IMR-90 (cell line): ENCODE data around the gene UBE2K. TPM values are rescaled to one million over a fixed set of nuclear protein-coding genes. Genes with fewer than 3 reads are reported as not detected.

Source experiments
- ATAC-seq: fragments of 200-7000 bp; cut with Tn5 transposase; 2 replicates; pipeline ENCODE4 v1.9.1; 2020; ENCODE audit warnings: low read depth, mild to moderate bottlenecking, moderate library complexity
- BruUV-seq: library from RNA; stranded (reverse); fragments of 400-500 nt; replicated peaks from 2 replicates; lab custom pipeline; 2021; lab: Mats Ljungman, UMichigan
- CTCF ChIA-PET: fragments of 300-600 bp; formaldehyde crosslinking; extraction: SDS; loops from one replicate; lab custom pipeline; 2021; ENCODE audit warnings: antibody characterized with exemption; lab: Yijun Ruan, JAX
- POLR2A ChIA-PET: fragments of 300-600 bp; sonication (Branson Sonifier 250); formaldehyde crosslinking; loops from one replicate; lab custom pipeline; 2022; ENCODE audit warnings: antibody characterized with exemption; ENCODE audit not compliant: unreplicated experiment; lab: Charles Lee
- DNase-seq: peaks from one replicate; pipeline ENCODE4 v3.0.0; 2013
- H2AFZ ChIP-seq: replicated peaks from 2 replicates; pipeline ENCODE3; 2013; ENCODE audit warnings: low read length, mild to moderate bottlenecking; ENCODE audit not compliant: poor library complexity
- H2AK5ac ChIP-seq: 2 replicates; pipeline ENCODE4 v1.6.1; 2013; ENCODE audit warnings: low read depth, low read length, inconsistent platforms
- H2AK9ac ChIP-seq: replicated peaks from 2 replicates; pipeline ENCODE3; 2013; ENCODE audit warnings: mild to moderate bottlenecking, low read depth, low read length, moderate library complexity; ENCODE audit not compliant: poor library complexity
- H2BK120ac ChIP-seq: 2 replicates; pipeline ENCODE4 v1.6.1; 2013; ENCODE audit warnings: low read depth, low read length, inconsistent platforms
- H2BK15ac ChIP-seq: 3 replicates; pipeline ENCODE4 v1.6.1; 2013; ENCODE audit warnings: low read depth, low read length, inconsistent platforms
- H2BK20ac ChIP-seq: 2 replicates; pipeline ENCODE4 v1.6.1; 2013; ENCODE audit warnings: low read depth, mild to moderate bottlenecking, inconsistent platforms, low read length, moderate library complexity
- H2BK5ac ChIP-seq: 2 replicates; pipeline ENCODE4 v1.6.1; 2013; ENCODE audit warnings: mild to moderate bottlenecking, low read depth, low read length, inconsistent platforms; ENCODE audit not compliant: poor library complexity, severe bottlenecking
- H3K14ac ChIP-seq: replicated peaks from 2 replicates; pipeline ENCODE4 v1.6.1; 2013; ENCODE audit warnings: low read depth, low read length, inconsistent platforms
- H3K18ac ChIP-seq: 2 replicates; pipeline ENCODE4 v1.6.1; 2013; ENCODE audit warnings: low read depth, low read length, control low read depth
- H3K23ac ChIP-seq: 2 replicates; pipeline ENCODE4 v1.6.1; 2013; ENCODE audit warnings: low read depth, low read length, inconsistent platforms
- H3K27ac ChIP-seq: 2 replicates; pipeline ENCODE4 v1.5.1; 2013; ENCODE audit warnings: mild to moderate bottlenecking, control low read depth, low read length; ENCODE audit not compliant: insufficient read depth
- H3K27me3 ChIP-seq: 2 replicates; pipeline ENCODE4 v1.6.1; 2013; ENCODE audit warnings: low read length; ENCODE audit not compliant: control insufficient read depth, insufficient read depth
- H3K36me3 ChIP-seq: 2 replicates; pipeline ENCODE4 v1.6.1; 2013; ENCODE audit warnings: low read length, mixed read lengths; ENCODE audit not compliant: control insufficient read depth, insufficient read depth
- H3K4ac ChIP-seq: 2 replicates; pipeline ENCODE4 v1.6.1; 2013; ENCODE audit warnings: low read depth, low read length, inconsistent platforms
- H3K4me1 ChIP-seq: 2 replicates; pipeline ENCODE4 v1.6.1; 2013; ENCODE audit warnings: low read length, mixed read lengths; ENCODE audit not compliant: control insufficient read depth, insufficient read depth
- H3K4me2 ChIP-seq: 2 replicates; pipeline ENCODE4 v1.6.1; 2013; ENCODE audit warnings: low read depth, mild to moderate bottlenecking, control low read depth, low read length, moderate library complexity
- H3K4me3 ChIP-seq: 2 replicates; pipeline ENCODE4 v1.5.1; 2013; ENCODE audit warnings: low read depth, mild to moderate bottlenecking, control low read depth, low read length, moderate library complexity; ENCODE audit not compliant: insufficient read depth
- H3K56ac ChIP-seq: 2 replicates; pipeline ENCODE4 v1.6.1; 2013; ENCODE audit warnings: low read length, inconsistent platforms; ENCODE audit not compliant: insufficient read depth; ENCODE audit errors: extremely low read depth
- H3K79me1 ChIP-seq, 2 experiments: 2 replicates each; pipeline ENCODE4 v1.6.1; 2013; ENCODE audit warnings: low read length in 2 of 2, inconsistent platforms in 1 of 2, low read depth in 1 of 2
- H3K9ac ChIP-seq: 2 replicates; pipeline ENCODE4 v1.6.1; 2013; ENCODE audit warnings: low read depth, low read length, control low read depth
- H3K9me1 ChIP-seq: 2 replicates; pipeline ENCODE4 v1.6.1; 2013; ENCODE audit warnings: low read length, inconsistent platforms; ENCODE audit not compliant: insufficient read depth
- H3K9me3 ChIP-seq: 2 replicates; pipeline ENCODE4 v1.6.1; 2013; ENCODE audit warnings: low read length; ENCODE audit not compliant: control insufficient read depth, insufficient read depth
- H4K20me1 ChIP-seq: 2 replicates; pipeline ENCODE4 v1.6.1; 2013; ENCODE audit warnings: low read length, inconsistent platforms; ENCODE audit not compliant: insufficient read depth
- H4K5ac ChIP-seq: 2 replicates; pipeline ENCODE4 v1.6.1; 2013; ENCODE audit warnings: mild to moderate bottlenecking, low read depth, low read length, control low read depth
- H4K8ac ChIP-seq, 2 experiments: 2 replicates each; pipeline ENCODE4 v1.6.1; 2013; ENCODE audit warnings: low read depth in 2 of 2, low read length in 2 of 2, control low read depth in 1 of 2, inconsistent platforms in 1 of 2
- H4K91ac ChIP-seq: 2 replicates; pipeline ENCODE4 v1.6.1; 2013; ENCODE audit warnings: low read depth, low read length, inconsistent platforms; ENCODE audit not compliant: insufficient read depth
- CHD1 ChIP-seq: IDR thresholded peaks from 2 replicates; pipeline ENCODE4 v1.6.1; 2012; ENCODE audit warnings: low read depth, low read length, improper control_type of control experiment
- FOS ChIP-seq: fragments of 150-350 bp; IDR thresholded peaks from 2 replicates; pipeline ENCODE4 v1.6.1; 2016; ENCODE audit warnings: low read depth, low read length
- MAFK ChIP-seq: IDR thresholded peaks from 2 replicates; pipeline ENCODE4 v1.6.1; 2012; ENCODE audit warnings: low read depth, low read length, improper control_type of control experiment
- MAZ ChIP-seq: IDR thresholded peaks from 2 replicates; pipeline ENCODE4 v1.6.1; 2012; ENCODE audit warnings: low read depth, mild to moderate bottlenecking, low read length, improper control_type of control experiment, moderate library complexity, borderline replicate concordance
- MXI1 ChIP-seq: IDR thresholded peaks from 2 replicates; pipeline ENCODE4 v1.6.1; 2012; ENCODE audit warnings: low read depth, mild to moderate bottlenecking, low read length, moderate library complexity, borderline replicate concordance
- NFE2L2 ChIP-seq: fragments of 150-350 bp; IDR thresholded peaks from 2 replicates; pipeline ENCODE4 v1.6.1; 2016; ENCODE audit warnings: low read depth, mild to moderate bottlenecking, low read length
- RCOR1 ChIP-seq: IDR thresholded peaks from 2 replicates; pipeline ENCODE4 v1.6.1; 2012; ENCODE audit warnings: mild to moderate bottlenecking, low read length, improper control_type of control experiment; ENCODE audit not compliant: insufficient replicate concordance
- WGBS, 2 experiments: methylation state at CpG; one replicate each; pipeline versions ENCODE4 v1.1.5 to v1.1.7; 2013; ENCODE audit warnings: missing lambda C conversion rate in 2 of 2; ENCODE audit not compliant: insufficient read length in 1 of 2; ENCODE audit errors: extremely low coverage in 2 of 2; 5-methylcytosine and 5-hydroxymethylcytosine counted together
- dilution Hi-C: fragments of 300-500 bp; cut with HindIII; formaldehyde crosslinking; loops from one replicate; pipeline ENCODE4 v1.14.3; 2018; ENCODE audit warnings: low sequenced_read_pairs; ENCODE audit not compliant: unreplicated experiment
- in situ Hi-C: fragments of 300-500 bp; cut with MboI; formaldehyde crosslinking; loops from 3 replicates; pipeline ENCODE4 v1.14.3; 2019; ENCODE audit warnings: low sequenced_read_pairs, inconsistent platforms, mixed read lengths
- intact Hi-C: fragments of 100-400 bp; cut with micrococcal nuclease; formaldehyde crosslinking; loops from 2 replicates; pipeline ENCODE4 v1.10.0; 2022
- polyA plus RNA-seq, 3 experiments: library from polyadenylated mRNA; depleted of rRNA; stranded (reverse); fragments of >200 nt; gene quantifications; 2 replicates each; pipeline ENCODE4 v1.2.3, GENCODE V29; 2012; ENCODE audit warnings: low replicate concordance in 1 of 3
- total RNA-seq: library from RNA; depleted of rRNA; stranded (reverse); fragments of >200 nt; gene quantifications from 2 replicates; pipeline ENCODE4 v1.2.3, GENCODE V29; 2012
- TF ChIP-seq, protein P1 (sequence below): fragments of 150-350 bp; IDR thresholded peaks from 2 replicates; pipeline ENCODE4 v1.6.1; 2017; ENCODE audit warnings: mild to moderate bottlenecking, antibody characterized with exemption, low read length, low read depth
- TF ChIP-seq, protein P2 (sequence below): fragments of 150-350 bp; IDR thresholded peaks from 2 replicates; pipeline ENCODE4 v1.6.1; 2016; ENCODE audit warnings: low read depth, mild to moderate bottlenecking, low read length, moderate library complexity, borderline replicate concordance

Gene UBE2K
- total and polyA plus RNA-seq, 2 of the 4 experiments (the other 2 are of a cell fraction): 17.7 to 44.8 TPM

DNA sequence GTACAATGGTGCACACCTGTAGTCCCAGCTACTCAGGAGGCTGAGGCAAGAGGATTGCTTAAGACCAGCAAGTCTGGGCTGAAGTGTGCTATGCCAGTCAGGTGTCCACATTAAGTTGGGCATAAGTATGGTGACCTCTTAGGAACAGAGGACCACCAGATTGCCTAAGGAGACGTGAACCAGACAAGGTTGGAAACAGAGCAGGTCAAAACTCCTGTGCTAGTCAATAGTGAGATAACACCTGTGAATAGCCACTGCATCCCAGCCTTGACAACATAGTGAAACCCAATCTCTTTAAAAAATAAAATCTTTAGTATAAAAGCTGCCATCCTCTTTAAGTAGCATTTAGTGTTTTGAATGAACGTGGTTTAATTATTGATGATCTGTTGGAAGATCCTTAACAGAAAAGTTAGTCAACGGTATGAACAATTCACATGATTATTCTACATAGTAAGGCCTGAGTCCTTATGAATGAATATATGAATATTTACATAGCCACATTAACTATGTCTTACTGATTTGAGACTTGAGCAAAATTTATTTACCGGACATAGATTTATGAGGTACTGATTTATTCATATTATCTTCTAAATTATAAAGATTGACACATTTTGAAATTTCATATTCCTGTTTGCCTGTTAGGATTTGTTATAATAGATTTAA, 63.2 kb downstream of the UBE2K start:
- no peak overlapping the region for H2BK120ac ChIP-seq
- H2BK20ac ChIP-seq: no peak overlapping the region
- H3K9me1 ChIP-seq: peaks cover 2% of the 10 kb centered on the region; the same call in 1 of the 2 replicates
- H3K79me1 ChIP-seq: peaks cover 19 to 38% of the 10 kb centered on the region in 2 experiments
- H3K4me1 ChIP-seq: no peaks in the 10 kb centered on the region
- no peaks in the 10 kb centered on the region for H3K9me3 ChIP-seq
- CTCF ChIA-PET: no interaction called here
- dilution Hi-C loops (no loop called here), in situ Hi-C loops (no loop called here), intact Hi-C loops (no loop called here)
- no TSS peak for BruUV-seq
- TF ChIP-seq MAZ (no peak), CHD1 (no peak), MXI1 (no peak), FOS (no peak), MAFK (no peak), NFE2L2 (no peak), RCOR1 (no peak)
- TF ChIP-seq, protein P1, sequence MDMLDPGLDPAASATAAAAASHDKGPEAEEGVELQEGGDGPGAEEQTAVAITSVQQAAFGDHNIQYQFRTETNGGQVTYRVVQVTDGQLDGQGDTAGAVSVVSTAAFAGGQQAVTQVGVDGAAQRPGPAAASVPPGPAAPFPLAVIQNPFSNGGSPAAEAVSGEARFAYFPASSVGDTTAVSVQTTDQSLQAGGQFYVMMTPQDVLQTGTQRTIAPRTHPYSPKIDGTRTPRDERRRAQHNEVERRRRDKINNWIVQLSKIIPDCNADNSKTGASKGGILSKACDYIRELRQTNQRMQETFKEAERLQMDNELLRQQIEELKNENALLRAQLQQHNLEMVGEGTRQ: no peak
- TF ChIP-seq, protein P2, sequence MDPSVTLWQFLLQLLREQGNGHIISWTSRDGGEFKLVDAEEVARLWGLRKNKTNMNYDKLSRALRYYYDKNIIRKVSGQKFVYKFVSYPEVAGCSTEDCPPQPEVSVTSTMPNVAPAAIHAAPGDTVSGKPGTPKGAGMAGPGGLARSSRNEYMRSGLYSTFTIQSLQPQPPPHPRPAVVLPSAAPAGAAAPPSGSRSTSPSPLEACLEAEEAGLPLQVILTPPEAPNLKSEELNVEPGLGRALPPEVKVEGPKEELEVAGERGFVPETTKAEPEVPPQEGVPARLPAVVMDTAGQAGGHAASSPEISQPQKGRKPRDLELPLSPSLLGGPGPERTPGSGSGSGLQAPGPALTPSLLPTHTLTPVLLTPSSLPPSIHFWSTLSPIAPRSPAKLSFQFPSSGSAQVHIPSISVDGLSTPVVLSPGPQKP: no peak
- no peak overlapping the region for H4K5ac ChIP-seq
- DNase-seq: no peak
- no peak for ATAC-seq
- H3K27me3 ChIP-seq: no peaks in the 10 kb centered on the region
- POLR2A ChIA-PET: no interaction called here
- H2BK5ac ChIP-seq: no peak overlapping the region
- no peak overlapping the region for H2AK9ac ChIP-seq
- peaks cover 5% of the 10 kb centered on the region; the same call in 1 of the 2 replicates for H4K20me1 ChIP-seq
- WGBS, 2 experiments: 100% methylated on average over 1 of the region's 4 CpGs; no CpG with 5 or more reads in 1 of the 2 experiments
- no peak overlapping the region for H3K9ac ChIP-seq
- no peak overlapping the region for H2BK15ac ChIP-seq
- H3K18ac ChIP-seq: no peak overlapping the region
- no peak overlapping the region for H3K4ac ChIP-seq
- H4K91ac ChIP-seq: no peak overlapping the region
- H3K36me3 ChIP-seq: peaks cover 36% of the 10 kb centered on the region
- no peak overlapping the region for H4K8ac ChIP-seq
- H3K27ac ChIP-seq: no peak overlapping the region
- H3K4me3 ChIP-seq: no peak overlapping the region
- H3K4me2 ChIP-seq: no peak overlapping the region
- no peak overlapping the region for H3K14ac ChIP-seq
- no peak overlapping the region for H2AFZ ChIP-seq
- no peak overlapping the region for H3K56ac ChIP-seq
- no peak overlapping the region for H2AK5ac ChIP-seq
- no peak overlapping the region for H3K23ac ChIP-seq
